CD4-positive, alpha-beta T cell treated with Interferon alpha-2 for 1 hour (primary cell): Measurements from ENCODE around the gene ACTA2.

Experiments used
- DNase-seq, 2 donors: peaks; one replicate each; pipeline ENCODE4 v3.0.0-alpha.2; 2020 to 2022

The ACTA2 gene

DNA sequence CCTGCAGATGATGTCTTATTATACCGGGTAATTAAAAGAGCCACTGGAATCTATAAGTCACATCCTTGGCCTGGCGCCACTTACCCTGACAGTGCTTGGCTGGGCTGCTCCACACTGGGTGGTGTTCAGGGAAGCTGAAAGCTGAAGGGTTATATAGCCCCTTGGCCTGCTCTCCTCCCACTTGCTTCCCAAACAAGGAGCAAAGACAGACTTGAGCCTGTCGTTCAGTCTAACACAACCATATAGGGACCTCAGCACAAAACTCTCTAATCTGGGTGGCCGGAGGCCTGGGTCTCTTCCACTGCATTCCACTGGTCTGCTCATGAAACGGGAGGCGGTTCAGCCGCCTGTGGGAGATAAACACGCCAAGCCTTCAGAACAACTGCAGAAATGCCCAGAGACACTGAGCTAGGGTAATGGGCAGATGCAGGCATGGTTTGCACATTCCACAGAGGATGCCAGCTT is at the start of gene ACTA2:
Gene ACTA2, minus strand, starts transcription at position 127 of the 465 bp plus-strand sequence. CDS start 3,843 bp downstream, outside the sequence.
- DNase-seq: no peak

DNA sequence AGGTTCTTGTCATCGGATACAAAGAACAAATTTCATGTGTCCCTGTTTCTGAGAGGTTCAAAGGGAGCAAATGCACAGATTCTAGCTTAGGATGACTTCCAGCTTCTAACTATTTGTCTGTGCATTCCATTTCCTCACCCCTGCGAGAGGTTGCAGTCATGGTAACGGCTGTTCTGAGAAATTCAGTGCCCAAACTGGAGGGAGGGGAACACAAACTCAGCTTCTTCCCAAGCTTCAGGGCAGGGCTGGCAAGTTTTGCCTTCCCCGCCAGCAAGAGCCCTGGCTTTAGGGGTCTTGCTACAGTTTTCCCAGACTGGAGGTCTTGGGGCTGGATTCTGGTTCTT is 49.1 kb upstream of the ACTA2 start:
- peak in 1 of 2 donors; percentile 51 for DNase-seq

DNA sequence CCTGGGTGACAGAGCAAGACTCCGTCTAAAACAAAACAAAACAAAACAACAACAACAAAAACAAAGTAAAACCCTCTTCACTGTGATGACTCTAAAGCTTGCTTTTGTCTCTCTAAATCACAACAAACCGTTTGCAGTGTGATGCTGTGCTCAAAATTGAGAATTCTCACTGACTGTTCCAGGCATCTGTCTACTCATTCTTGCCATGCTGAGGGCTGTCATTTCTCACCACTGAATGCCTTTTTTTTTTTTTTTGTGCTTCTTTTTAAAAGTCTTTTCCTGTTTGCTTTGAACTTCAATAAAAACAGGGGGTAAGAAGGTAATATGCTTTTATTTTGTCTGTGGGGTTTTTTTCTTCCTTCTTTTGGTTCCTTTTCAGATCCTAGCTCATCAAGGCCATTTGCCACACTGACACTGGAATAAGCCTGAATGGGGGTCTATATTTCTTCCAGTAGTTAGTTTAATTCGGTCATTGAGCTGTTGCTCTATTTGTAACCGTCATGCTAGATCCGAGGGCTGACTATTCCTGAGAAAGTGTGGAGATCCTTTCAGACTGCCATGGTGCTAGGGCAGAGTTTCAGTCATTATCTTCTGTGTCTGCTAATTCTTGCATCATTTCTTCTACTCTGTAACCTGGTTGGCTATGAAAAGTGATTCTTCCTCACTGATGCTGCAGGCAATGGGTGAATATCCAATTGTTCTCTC is 48.6 kb upstream of the ACTA2 start:
- peak in 1 of 2 donors; percentile 68 for DNase-seq

DNA sequence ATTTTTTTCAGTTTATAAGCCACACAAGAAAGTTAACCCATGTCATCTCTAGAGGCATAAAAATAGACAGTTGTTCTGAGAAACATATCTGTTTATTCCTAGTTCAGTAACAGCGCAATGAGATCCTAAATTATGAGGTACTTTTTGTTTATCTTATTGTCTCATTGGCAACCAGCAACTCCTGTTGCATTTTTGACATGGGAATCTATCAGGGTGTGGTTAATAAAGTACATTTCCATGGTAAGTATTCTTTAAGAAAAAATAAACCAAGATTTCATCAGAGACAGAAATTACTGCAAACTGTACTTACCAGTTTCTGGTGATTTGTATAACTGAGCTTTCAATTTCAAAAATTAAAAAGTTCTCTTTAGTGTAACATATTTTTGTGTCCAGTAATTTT is 47.1 kb upstream of the ACTA2 start:
- DNase-seq: peak in 1 of 2 donors; percentile 63

DNA sequence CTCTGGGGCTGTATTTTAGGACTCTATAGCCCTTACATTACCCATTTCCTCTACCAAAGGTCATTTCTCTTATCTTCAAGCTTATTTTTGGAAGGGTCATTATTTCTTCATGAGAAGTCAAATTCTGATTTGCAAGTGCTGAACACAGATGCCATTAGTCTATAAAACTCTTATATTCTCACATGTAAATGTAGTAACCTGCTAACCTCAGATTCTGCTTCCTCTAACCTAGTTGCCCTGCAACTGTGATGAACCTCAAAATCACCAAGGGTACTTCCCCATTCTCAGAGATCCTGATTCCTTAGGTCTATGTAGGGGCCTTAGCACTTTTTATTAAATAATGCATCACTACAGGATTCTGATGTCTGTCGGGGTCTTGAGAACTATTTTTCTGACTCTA is 44.4 kb upstream of the ACTA2 start:
- DNase-seq: peak in 1 of 2 donors; percentile 64

DNA sequence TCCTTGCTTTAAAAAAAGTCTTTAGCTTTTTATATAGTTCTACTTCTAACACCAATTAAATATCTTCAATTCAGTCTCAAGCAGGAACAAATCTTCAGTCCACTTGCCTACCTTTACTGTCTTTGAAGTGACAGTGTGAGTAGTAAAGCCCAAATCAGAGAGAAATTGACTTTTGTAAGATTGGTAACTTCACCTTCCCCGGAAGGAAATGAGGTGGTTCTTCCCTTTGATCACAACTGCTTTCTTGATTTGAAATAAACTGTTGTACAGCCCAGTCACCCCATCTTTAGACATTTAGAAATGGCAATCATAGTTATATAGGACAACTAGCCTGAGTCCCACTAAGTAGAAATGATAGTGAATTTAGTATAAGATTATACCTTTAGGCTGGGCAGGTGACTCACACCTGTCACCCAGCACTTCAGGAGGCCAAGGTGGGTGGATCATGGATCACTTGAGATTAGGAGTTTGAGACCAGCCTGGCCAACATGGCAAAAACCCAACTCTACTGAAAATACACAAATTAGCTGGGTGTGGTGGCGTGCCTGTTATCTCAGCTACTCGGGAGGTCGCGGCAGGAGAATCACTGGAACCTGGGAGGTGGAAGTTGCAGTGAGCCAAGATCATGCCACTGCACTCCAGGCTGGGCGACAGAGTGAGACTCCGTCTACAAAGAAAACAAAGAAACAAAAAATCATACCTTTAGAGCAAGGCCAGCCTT is 42.7 kb upstream of the ACTA2 start:
- peak in 1 of 2 donors; percentile 72 for DNase-seq

DNA sequence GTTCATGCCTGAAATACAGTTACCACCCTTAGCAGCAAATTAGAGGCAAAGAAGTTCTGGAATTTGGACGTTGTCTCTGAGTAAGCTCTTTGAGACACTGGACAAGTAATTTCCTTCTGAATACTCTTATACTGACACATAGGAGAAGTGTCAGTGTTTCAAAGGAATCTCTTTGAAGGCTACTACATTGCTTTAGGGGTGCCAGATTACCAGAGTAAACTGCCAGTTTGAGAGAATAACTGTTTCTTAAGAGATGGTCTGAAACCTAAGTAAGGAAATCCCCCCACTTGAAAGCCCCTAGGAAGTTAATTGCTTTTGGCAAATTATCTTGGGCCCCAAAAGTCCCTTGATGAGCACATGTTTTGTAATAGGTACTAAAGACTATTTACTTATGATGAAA is 41.4 kb upstream of the ACTA2 start:
- peak in 1 of 2 donors; percentile 76 for DNase-seq

DNA sequence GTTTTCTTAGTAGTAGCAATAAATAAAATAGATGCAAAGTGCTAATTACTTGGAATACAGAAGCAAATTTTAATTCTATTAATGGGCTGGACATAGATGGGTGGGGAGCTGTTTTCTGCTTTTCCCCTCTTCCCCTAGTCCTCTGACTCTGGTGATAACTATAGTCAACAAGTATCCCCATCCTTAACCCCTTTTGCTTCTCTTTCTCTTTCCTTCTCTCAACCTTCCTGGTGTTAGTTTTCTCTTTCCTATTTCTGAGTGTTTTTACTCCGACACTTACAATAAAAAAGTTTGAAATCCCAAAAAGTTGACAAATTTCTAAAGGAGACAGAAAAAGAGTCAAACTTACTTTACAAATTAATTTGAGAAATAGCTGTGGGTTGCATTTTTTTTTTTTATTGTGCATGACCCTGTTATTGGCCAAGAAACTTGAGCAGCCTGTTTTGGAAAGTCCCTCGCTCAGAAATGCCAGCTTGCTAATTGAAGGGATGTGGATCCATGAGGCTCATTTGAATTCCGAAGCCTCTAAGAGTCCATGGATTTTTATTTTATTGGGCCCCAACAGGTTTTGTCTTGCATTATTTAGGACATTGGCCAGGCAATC is 40.5 kb upstream of the ACTA2 start:
- DNase-seq: peak in 1 of 2 donors; percentile 63

DNA sequence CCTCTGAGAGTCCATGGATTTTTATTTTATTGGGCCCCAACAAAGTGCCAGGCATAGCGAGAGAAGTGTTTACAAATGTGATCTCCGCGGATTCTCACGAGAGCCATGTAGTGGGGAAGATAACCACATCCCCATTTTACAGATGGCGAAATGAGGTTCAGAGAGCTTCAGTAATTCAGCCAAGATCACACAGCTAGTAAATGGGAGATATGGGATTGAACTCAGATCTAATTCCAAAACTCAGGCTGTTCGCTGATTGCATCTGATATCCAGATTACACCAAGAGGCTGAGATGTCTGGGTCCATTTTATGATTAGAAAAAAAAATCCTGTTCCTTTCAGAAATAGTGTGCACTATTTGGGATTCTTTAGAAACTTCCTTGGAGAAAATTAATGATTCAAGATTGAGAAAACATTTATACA is 39.3 kb upstream of the ACTA2 start:
- DNase-seq: no peak

DNA sequence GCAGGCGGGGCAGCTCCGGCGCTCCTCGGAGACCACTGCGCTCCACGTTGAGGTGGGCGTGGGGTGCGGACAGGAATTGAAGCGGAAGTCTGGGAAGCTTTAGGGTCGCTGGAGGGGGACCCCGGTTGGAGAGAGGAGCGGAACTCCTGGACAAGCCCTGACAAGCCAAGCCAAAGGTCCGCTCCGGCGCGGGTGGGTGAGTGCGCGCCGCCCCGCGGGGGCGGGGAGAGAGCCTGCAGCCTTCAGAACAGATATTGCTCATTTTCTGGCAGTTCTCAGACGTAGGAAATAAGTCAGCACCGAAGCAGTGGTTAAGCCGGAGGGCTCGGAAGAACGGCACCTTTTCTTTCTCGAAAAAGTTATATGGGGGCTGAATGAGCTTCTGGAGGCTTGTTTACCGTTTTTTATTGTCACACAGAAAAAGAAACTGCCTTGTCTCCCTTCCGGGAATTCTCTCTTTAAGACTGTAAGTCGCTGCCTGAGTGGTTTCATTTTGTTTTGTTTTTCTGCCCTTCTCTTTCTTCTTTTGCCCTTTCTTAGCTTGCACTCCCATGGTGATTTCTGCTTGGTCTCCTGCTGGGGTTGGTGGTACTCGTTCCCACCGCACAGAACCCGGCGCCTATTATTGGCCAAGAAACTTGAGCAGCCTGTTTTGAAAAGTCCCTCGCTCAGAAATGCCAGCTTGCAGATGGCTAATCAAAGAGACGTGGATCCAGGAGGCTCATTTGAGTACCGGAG is 38.8 kb upstream of the ACTA2 start:
- peak; percentile 58 to 82 for DNase-seq

DNA sequence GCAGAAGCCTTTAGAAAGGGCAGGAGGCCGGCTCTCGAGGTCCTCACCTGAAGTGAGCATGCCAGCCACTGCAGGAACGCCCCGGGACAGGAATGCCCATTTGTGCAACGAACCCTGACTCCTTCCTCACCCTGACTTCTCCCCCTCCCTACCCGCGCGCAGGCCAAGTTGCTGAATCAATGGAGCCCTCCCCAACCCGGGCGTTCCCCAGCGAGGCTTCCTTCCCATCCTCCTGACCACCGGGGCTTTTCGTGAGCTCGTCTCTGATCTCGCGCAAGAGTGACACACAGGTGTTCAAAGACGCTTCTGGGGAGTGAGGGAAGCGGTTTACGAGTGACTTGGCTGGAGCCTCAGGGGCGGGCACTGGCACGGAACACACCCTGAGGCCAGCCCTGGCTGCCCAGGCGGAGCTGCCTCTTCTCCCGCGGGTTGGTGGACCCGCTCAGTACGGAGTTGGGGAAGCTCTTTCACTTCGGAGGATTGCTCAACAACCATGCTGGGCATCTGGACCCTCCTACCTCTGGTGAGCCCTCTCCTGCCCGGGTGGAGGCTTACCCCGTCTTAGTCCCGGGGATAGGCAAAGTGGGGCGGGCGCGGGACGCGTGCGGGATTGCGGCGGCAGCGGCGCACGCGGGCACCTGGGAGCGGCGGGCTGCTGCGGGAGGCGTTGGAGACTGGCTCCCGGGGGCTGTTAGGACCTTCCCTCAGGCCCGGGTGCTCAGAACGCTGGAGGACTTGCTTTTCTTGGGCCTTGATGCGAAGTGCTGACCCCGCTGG is 38.0 kb upstream of the ACTA2 start, which contains the start of gene FAS:
Gene FAS, plus strand, starts transcription at position 415 of the 777 bp plus-strand sequence. Its CDS starts 79 bp downstream, at position 494.
- DNase-seq: peak; percentile 81 to 91

DNA sequence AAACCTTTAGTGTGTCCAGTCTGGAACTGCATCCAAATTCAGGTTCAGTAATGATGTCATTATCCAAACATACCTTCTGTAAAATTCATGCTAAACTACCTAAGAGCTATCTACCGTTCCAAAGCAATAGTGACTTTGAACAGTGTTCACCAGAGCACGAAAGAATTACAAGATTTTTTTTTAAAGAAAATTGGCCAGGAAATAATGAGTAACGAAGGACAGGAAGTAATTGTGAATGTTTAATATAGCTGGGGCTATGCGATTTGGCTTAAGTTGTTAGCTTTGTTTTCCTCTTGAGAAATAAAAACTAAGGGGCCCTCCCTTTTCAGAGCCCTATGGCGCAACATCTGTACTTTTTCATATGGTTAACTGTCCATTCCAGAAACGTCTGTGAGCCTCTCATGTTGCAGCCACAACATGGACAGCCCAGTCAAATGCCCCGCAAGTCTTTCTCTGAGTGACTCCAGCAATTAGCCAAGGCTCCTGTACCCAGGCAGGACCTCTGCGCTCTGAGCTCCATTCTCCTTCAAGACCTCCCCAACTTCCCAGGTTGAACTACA is 37.3 kb upstream of the ACTA2 start:
- DNase-seq: peak; percentile 28 to 43

DNA sequence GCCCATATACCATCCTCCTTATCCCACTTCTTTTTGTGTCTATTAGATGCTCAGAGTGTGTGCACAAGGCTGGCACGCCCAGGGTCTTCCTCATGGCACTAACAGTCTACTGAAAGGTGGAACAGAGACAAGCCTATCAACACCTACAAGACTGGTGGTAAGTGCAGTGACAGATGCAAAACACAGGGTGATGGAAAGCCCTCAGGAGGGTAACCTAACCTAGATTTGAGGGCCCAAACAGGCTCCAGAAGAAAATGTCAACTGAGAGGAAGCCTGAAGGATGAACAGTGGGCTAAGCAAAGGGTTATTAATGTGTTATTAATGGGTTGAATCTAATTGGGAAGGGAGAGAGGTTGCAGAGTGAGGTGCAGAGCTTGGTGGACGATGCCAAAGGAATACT is 36.9 kb upstream of the ACTA2 start:
- no peak for DNase-seq

DNA sequence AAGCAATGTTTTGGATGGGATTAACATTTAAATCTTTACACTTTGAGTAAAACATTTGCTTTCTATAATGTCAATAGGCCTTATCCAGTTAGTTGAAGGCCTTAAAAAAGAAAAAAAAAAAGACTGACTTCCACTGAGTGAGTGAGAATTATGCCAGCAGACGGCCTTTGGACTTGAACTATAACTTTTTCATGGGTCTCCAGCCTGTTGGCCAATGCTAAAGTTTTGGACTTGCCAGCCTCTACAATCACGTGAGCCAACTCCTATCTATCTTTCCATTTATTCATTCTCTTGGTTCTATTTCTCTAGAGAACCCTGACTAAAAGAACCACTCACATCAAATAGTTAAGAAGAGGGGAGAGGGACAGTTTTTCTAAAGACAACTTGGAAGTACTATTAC is 35.3 kb upstream of the ACTA2 start:
- no peak for DNase-seq

DNA sequence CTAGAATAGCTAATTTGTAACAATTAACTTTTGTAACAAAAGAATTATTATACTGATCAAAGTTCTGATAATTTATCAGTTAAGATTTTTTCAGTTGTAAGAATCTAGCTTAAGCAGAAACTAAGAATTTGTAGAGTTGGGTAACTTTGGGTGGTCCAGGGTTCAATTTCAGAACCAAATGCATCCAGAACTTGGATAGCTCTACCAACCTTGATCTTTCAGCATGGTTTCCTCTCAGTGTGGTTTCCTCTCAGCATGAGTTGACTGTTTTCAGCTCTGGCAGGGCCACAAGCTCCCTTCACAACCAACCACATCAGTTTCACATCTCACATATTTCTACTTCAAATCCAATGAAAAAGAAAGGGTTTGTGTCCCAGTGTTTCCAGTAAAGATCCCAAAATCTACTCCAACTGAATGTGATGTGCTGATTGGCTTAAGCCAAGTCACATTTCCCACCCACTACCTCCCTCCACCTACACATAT is 34.7 kb upstream of the ACTA2 start:
- DNase-seq: peak in 1 of 2 donors; percentile 49

DNA sequence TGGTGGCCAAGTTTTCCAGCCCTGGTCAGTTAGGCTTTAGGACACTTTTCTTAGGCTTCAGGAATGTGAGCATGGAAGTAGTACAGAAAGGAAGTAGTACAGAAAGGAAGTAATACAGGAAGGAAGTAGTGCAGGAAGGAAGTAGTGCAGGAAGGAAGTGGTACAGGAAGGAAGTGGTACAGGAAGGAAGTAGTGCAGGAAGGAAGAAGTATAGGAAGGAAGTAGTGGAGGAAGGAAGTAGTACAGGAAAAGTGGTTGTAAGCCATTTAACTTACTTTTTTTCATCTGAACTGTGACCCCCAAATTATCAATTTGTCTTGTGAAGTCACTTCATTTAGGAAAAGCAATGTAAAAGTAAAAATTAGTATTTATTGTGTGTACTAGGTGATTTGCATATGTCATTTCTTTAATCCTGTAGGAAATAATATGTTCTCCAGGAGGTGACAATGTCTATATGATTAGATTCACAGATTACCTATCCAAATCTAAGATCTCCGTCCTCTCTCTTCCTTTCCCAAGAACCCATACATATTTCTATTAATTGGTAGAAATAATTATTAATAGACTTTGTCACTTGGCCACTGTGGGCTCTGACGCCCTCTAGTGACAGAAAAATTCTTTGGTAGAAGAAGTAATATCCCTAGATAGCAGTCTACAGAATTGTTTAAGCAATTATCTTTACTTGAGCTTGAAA is 34.1 kb upstream of the ACTA2 start:
- peak in 1 of 2 donors; percentile 61 for DNase-seq

DNA sequence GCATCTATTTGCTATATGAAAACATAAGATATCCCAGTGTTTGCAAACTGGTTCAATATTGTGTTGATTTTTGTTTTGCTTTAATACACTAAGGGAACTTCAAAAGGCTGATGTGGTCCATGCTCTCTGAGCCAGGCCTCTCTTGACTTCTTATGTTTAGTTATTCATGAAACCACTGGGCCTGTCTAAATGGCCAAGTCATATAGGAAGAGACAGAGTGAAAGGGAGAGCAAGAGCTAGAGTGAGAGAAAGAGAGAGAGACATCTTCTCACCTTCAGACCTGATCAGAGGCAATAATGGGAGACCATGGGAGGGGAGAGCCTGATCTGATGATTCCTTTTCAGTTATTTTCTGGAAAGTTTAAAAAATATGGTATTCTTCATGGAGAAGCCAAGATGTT is 32.0 kb upstream of the ACTA2 start:
- no peak for DNase-seq

DNA sequence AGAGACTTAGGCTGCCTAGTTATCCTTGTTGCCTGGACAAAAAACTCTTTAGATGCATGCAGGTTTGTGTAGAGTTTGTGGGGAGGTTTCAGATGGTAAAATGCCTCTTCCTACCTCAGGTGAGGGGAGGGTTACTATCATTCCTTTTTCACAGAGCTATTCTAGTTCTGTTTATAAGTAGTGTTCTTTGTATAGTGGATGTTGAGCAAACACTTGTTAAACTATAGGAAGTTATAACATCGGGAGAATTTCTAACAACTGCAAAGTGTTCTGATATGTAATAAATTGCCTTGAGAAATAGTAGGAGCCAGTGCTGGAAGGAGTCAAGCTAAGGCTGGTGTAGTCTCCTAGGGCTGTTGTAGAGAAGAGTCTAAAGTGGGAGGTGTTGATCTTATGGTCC is 31.4 kb upstream of the ACTA2 start:
- no peak for DNase-seq

DNA sequence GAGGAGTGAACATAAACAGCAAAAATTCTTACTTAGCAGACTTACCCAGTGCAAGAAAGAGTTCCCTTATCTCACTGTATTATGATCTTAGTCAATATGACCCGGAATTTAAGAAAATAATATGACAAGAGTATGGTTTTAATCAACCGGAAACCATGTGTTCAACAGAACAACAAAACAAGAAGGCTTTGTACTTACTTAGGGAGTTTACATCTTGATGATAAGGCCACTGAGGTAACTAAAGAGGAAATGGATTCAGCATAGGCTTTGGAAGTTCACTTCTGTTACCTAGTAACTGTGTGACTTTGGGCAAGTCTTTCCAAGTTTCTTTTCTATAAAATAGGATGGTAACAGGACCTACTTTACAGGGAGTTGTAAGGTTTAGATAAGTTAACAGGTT is 30.6 kb upstream of the ACTA2 start:
- peak in 1 of 2 donors; percentile 38 for DNase-seq

DNA sequence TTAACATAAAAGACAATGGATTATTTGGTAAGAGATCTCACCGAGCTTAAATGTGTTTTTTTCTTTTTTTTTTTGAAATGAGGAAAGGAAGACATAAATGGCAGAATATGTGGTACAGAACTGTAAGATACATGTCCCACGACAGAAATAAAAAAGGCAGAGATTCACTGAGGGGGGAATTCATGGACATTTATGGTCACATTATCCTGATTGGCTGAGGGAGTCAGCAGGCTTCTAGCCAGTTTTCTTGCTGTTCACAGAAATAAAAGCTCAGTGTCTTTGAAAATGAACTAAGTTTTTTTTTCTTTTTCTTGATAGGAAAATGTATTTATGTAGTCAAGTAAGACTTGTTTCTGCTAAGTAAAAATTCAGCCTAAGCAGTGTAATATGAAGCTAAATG is 29.8 kb upstream of the ACTA2 start:
- DNase-seq: no peak

DNA sequence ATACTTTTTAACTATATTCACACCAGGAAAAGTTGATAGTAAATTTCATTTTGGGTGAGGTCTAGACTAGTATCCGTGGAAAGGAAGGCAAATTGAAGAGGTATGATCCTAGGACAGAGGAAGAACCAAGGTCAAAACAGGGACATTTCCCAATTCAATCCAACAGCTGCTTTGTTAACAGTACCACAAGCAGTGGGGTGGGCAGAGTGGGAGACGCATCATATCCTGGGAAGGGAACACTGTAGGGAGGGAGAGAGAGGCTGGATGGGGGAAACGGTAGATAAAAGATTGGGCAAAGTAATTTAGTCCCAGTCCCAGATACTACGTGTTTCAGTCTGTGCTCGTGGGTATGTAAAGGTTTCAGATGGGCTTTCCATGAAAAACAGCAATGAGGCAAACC is 28.9 kb upstream of the ACTA2 start:
- no peak for DNase-seq
